K562 (cell line): Measurements from ENCODE around the gene LAMA3. TPM values are rescaled to one million over a fixed set of nuclear protein-coding genes. Genes with fewer than 3 reads are reported as not detected.

Source experiments
- ATAC-seq: fragments of 200-7000 bp; cut with Tn5 transposase; 3 replicates; pipeline ENCODE4 v1.9.1; 2020; ENCODE audit warnings: moderate library complexity
- BruUV-seq: library from RNA; stranded (reverse); fragments of 400-500 nt; replicated peaks from 2 replicates; lab custom pipeline; 2021; lab: Mats Ljungman, UMichigan
- CTCF ChIA-PET: fragments of 300-600 bp; formaldehyde crosslinking; extraction: SDS; loops from one replicate; lab custom pipeline; 2021; ENCODE audit warnings: low intra/inter-chr PET ratio; lab: Yijun Ruan, JAX
- POLR2A ChIA-PET: fragments of 300-600, 350-650 bp; sonication (Branson Sonifier 250); formaldehyde crosslinking; extraction: SDS; loops from one replicate; lab custom pipeline; 2021; ENCODE audit warnings: antibody characterized with exemption, inconsistent platforms; lab: Yijun Ruan, JAX
- DNase-seq, 4 experiments: peaks; one replicate each; pipeline versions ENCODE4 v3.0.0 to v3.0.0-alpha.2; 2011 to 2018; ENCODE audit warnings: low spot score in 3 of 4, mixed read lengths in 3 of 4; ENCODE audit errors: extremely low read depth in 1 of 4
- FAIRE-seq: peaks from 2 replicates; lab custom pipeline; 2011; peaks lifted over from hg19 to GRCh38; lab: Jason Lieb, UNC
- H2AFZ ChIP-seq: 2 replicates; pipeline ENCODE4 v1.6.0; 2011; ENCODE audit warnings: low read depth, low read length, control low read depth, inconsistent platforms
- H3K27ac ChIP-seq: fragments of 200-600 bp; 3 replicates; pipeline ENCODE4 v1.8.0; 2011; ENCODE audit warnings: low read depth, mild to moderate bottlenecking, control low read depth, inconsistent platforms, low read length, moderate library complexity, mixed read lengths; ENCODE audit errors: extremely low read depth
- H3K27me3 ChIP-seq, 2 experiments: fragments of 300-600 bp in 1 of 2; 2 replicates in 1 of 2; 3 replicates in 1 of 2; pipeline versions ENCODE4 v1.6.0 to v1.8.0; 2011; ENCODE audit warnings: inconsistent platforms in 2 of 2, low read length in 2 of 2, mild to moderate bottlenecking in 1 of 2, mixed read lengths in 1 of 2, moderate library complexity in 1 of 2; ENCODE audit not compliant: control insufficient read depth in 2 of 2, insufficient read depth in 2 of 2
- H3K36me3 ChIP-seq: fragments of 300-600 bp; 3 replicates; pipeline ENCODE4 v1.8.0; 2011; ENCODE audit warnings: mild to moderate bottlenecking, low read length, inconsistent platforms; ENCODE audit not compliant: control insufficient read depth, insufficient read depth
- H3K4me1 ChIP-seq, 2 experiments: fragments of 200-600 bp in 1 of 2; replicated peaks in 1 of 2; 2 replicates in 1 of 2; 3 replicates in 1 of 2; pipeline versions ENCODE4 v1.5.1 to v1.8.0; 2011; ENCODE audit warnings: inconsistent platforms in 2 of 2, low read length in 2 of 2, mild to moderate bottlenecking in 1 of 2, mixed read lengths in 1 of 2, moderate library complexity in 1 of 2; ENCODE audit not compliant: control insufficient read depth in 2 of 2, insufficient read depth in 2 of 2
- H3K4me2 ChIP-seq: 2 replicates; pipeline ENCODE4 v1.6.1; 2011; ENCODE audit warnings: low read length, control low read depth, inconsistent platforms, mixed read lengths; ENCODE audit not compliant: insufficient read depth
- H3K4me3 ChIP-seq: fragments of 200-600 bp; sonication (generic), shearing (Covaris generic); 2 replicates; pipeline ENCODE4 v1.5.1; 2016; ENCODE audit warnings: control low read depth, inconsistent platforms
- H3K79me2 ChIP-seq: fragments of 200-600 bp; 3 replicates; pipeline ENCODE4 v1.8.0; 2011; ENCODE audit warnings: low read length, inconsistent platforms; ENCODE audit not compliant: control insufficient read depth, insufficient read depth
- H3K9ac ChIP-seq, 2 experiments: 2 replicates each; pipeline versions ENCODE4 v1.6.0 to v1.6.1; 2011; ENCODE audit warnings: low read depth in 2 of 2, low read length in 2 of 2, control low read depth in 1 of 2, inconsistent platforms in 1 of 2, mild to moderate bottlenecking in 1 of 2, mixed read lengths in 1 of 2; ENCODE audit not compliant: insufficient read depth in 1 of 2
- H3K9me1 ChIP-seq: one replicate; pipeline ENCODE4 v1.6.0; 2011; ENCODE audit warnings: inconsistent platforms, mild to moderate bottlenecking, low read length, moderate library complexity; ENCODE audit not compliant: control insufficient read depth, insufficient read depth
- H3K9me3 ChIP-seq: replicated peaks from 2 replicates; pipeline ENCODE4 v1.5.1; 2011; ENCODE audit warnings: low read depth, low read length, inconsistent platforms; ENCODE audit not compliant: control insufficient read depth, insufficient read depth
- H4K20me1 ChIP-seq: replicated peaks from 2 replicates; pipeline ENCODE4 v1.6.1; 2011; ENCODE audit warnings: low read length, inconsistent platforms, mixed read lengths; ENCODE audit not compliant: control insufficient read depth, insufficient read depth
- ARNT ChIP-seq, 2 experiments: fragments of 450-650 bp; IDR thresholded peaks; 2 replicates each; pipeline ENCODE4 v1.6.1; 2016; ENCODE audit warnings: mild to moderate bottlenecking in 1 of 2
- CBX5 ChIP-seq: IDR thresholded peaks from 2 replicates; pipeline ENCODE4 v1.6.1; 2014; ENCODE audit warnings: low read depth, borderline replicate concordance
- CHCHD3 ChIP-seq: fragments of 250-450 bp; sonication (Bioruptor Pico); IDR thresholded peaks from 2 replicates; pipeline ENCODE4 v2.1.2; 2022; ENCODE audit warnings: mild to moderate bottlenecking
- DDX20 ChIP-seq: fragments of 450-650 bp; IDR thresholded peaks from 2 replicates; pipeline ENCODE4 v1.6.1; 2016; ENCODE audit warnings: missing genetic modification characterization, low read depth, mild to moderate bottlenecking, missing compliant biosample characterization, moderate library complexity
- GTF2A2 ChIP-seq: IDR thresholded peaks from 2 replicates; pipeline ENCODE4 v1.6.1; 2016; ENCODE audit warnings: mild to moderate bottlenecking, missing genetic modification characterization, missing compliant biosample characterization
- MEF2A ChIP-seq: IDR thresholded peaks from 2 replicates; pipeline ENCODE4 v1.6.1; 2011; ENCODE audit warnings: low read depth, mild to moderate bottlenecking, low read length, moderate library complexity; ENCODE audit not compliant: control insufficient read depth
- ZNF586 ChIP-seq: fragments of 450-650 bp; formaldehyde crosslinking; conservative IDR thresholded peaks from 2 replicates; pipeline ENCODE4 v1.4.0; 2020; ENCODE audit warnings: mild to moderate bottlenecking, moderate library complexity
- WGBS: fragments of 100-300 bp; shearing (Covaris generic); methylation state at CpG from one replicate; pipeline ENCODE4 v1.1.6; 2016; ENCODE audit warnings: low coverage, mixed read lengths; ENCODE audit not compliant: insufficient coverage; ENCODE audit errors: missing lambda C conversion rate; 5-methylcytosine and 5-hydroxymethylcytosine counted together
- in situ Hi-C: fragments of 300-500 bp; cut with MboI; formaldehyde crosslinking; loops from 4 replicates; pipeline ENCODE4 v1.15.0; 2018; ENCODE audit warnings: inconsistent platforms, mixed read lengths
- intact Hi-C: fragments of 100-400 bp; cut with micrococcal nuclease; formaldehyde crosslinking; loops from 2 replicates; pipeline ENCODE4 v1.14.2; 2022
- polyA plus RNA-seq, 8 experiments: library from polyadenylated mRNA; depleted of rRNA in 4 of 8; stranded (reverse) in 5 of 8; unstranded in 3 of 8; fragments of >200 nt; fragmentation: Nextera tagmentation in 2 of 8; fragmentation: Illumina TruSeq in 1 of 8; extraction: Ambion mirVana in 2 of 8; extraction: Trizol in 1 of 8; gene quantifications; 2 replicates each; pipeline versions ENCODE4 v1.2.1 to v1.2.3, GENCODE V29; 2011 to 2014; ENCODE audit warnings: inconsistent platforms in 1 of 8, missing spikeins in 1 of 8
- total RNA-seq, 7 experiments: library from RNA; depleted of rRNA in 6 of 7; stranded (reverse); fragments of >200 nt in 6 of 7; fragmentation: Illumina TruSeq in 2 of 7; extraction: Trizol in 2 of 7; gene quantifications; 2 replicates each; pipeline versions ENCODE4 v1.2.1 to v1.2.3, GENCODE V29; 2011 to 2021; ENCODE audit warnings: low replicate concordance in 1 of 7
- TF ChIP-seq, protein P1 (sequence below): fragments of 450-650 bp; IDR thresholded peaks from 2 replicates; pipeline ENCODE4 v1.6.1; 2016; ENCODE audit warnings: missing biosample characterization, missing genetic modification characterization
- TF ChIP-seq, protein P2 (sequence below): sonication (generic); formaldehyde crosslinking; IDR thresholded peaks from 2 replicates; pipeline ENCODE4 v1.5.0; 2020; ENCODE audit warnings: missing genetic modification reagents
- TF ChIP-seq, protein P3 (sequence below): fragments of 450-650 bp; conservative IDR thresholded peaks from 2 replicates; pipeline ENCODE4 v1.6.1; 2016; ENCODE audit warnings: missing genetic modification characterization, low read depth, mild to moderate bottlenecking, missing compliant biosample characterization, moderate library complexity
- TF ChIP-seq, protein P4 (sequence below): fragments of 450-650 bp; IDR thresholded peaks from 2 replicates; pipeline ENCODE4 v1.6.1; 2016; ENCODE audit warnings: borderline replicate concordance

Gene LAMA3
- total and polyA plus RNA-seq, 9 of the 15 experiments (the other 6 are each of a cell fraction or from before 2014, with no cell fraction given) = 0.07 TPM; not detected in 8

DNA sequence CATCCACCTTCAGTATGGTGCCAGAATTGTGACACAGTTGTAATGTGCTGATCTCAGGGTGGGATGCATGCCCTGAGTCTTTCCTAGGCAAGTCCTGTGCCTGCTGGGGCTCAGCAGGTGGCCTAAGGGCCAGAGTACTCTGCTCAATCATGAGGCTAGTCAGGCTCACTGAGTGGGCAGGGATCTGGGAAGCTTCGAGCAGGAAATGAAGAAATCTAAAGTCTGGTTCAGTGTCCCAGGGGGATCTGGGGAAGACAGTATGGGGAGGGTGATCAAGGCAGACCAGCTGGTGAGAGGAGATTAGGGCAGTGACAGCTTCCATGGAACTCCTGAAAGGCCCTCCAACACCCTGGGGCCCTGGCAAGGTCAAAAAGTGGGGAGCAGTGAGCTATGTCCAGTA is 17.7 kb upstream of the LAMA3 start:
- TF ChIP-seq, protein P1, sequence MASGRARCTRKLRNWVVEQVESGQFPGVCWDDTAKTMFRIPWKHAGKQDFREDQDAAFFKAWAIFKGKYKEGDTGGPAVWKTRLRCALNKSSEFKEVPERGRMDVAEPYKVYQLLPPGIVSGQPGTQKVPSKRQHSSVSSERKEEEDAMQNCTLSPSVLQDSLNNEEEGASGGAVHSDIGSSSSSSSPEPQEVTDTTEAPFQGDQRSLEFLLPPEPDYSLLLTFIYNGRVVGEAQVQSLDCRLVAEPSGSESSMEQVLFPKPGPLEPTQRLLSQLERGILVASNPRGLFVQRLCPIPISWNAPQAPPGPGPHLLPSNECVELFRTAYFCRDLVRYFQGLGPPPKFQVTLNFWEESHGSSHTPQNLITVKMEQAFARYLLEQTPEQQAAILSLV = no peak
- TF ChIP-seq, protein P2, sequence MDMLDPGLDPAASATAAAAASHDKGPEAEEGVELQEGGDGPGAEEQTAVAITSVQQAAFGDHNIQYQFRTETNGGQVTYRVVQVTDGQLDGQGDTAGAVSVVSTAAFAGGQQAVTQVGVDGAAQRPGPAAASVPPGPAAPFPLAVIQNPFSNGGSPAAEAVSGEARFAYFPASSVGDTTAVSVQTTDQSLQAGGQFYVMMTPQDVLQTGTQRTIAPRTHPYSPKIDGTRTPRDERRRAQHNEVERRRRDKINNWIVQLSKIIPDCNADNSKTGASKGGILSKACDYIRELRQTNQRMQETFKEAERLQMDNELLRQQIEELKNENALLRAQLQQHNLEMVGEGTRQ = no peak
- BruUV-seq = no TSS peak
- Histone ChIP-seq H3K9me1 (no peaks in the 10 kb centered on the region), H2AFZ (no peak overlapping the region), H3K4me1 (no peaks in the 10 kb centered on the region), H3K9me3 (no peaks in the 10 kb centered on the region), H3K27me3 (peaks cover 10 to 25% of the 10 kb centered on the region in 2 experiments), H3K79me2 (no peaks in the 10 kb centered on the region), H3K4me3 (no peak overlapping the region), H3K36me3 (no peaks in the 10 kb centered on the region), H3K27ac (no peak overlapping the region), H4K20me1 (0 out of 2 replicates have a peak, but pooled peaks cover 5% of the 10 kb centered on the region), H3K4me2 (no peak overlapping the region), H3K9ac (no peak overlapping the region)
- in situ Hi-C loops = no loop called here
- CTCF ChIA-PET = no interaction called here
- FAIRE-seq (no peak), ATAC-seq (no peak; the same call in 2 of the 3 replicates), DNase-seq (no peak)
- WGBS = 0% methylated on average over 1 of the region's 1 CpG
- POLR2A ChIA-PET = interaction anchor here (0.7 to 1.2 kb wide), 3 partner anchors 9 to 32 kb away, joined by 3 to 4 read pairs (median 4); no protein-coding TSS in a partner anchor
- intact Hi-C loops = no loop called here

DNA sequence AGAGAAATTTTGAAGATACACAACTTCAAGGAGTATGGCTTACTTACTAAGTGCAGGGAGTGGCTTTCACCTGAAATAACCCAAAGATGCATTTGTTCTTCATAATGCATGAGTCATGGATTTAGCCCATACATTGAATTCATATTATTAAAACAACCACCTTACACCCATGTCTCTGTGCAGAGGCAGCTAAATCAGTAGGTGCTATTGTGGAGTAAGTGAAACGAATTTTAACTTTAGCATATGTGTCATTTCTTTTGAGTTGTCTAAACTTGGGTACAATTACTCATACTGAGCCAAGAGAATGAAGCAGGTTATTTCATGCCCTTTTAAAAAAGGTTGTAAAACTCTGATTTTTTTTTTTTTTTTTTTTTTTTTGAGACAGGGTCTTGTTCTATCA is 15.5 kb upstream of the LAMA3 start:
- no peaks in the 10 kb centered on the region for H3K36me3 ChIP-seq
- no peaks in the 10 kb centered on the region for H3K9me3 ChIP-seq
- FAIRE-seq (no peak), DNase-seq (no peak), ATAC-seq (no peak)
- intact Hi-C loops = no loop called here
- in situ Hi-C loops = no loop called here
- no TSS peak for BruUV-seq
- H3K27ac ChIP-seq = no peak overlapping the region
- no peaks in the 10 kb centered on the region for H3K9me1 ChIP-seq
- H3K9ac ChIP-seq = no peak overlapping the region
- CTCF ChIA-PET = no interaction called here
- H3K4me3 ChIP-seq = no peak overlapping the region
- H3K4me1 ChIP-seq = no peaks in the 10 kb centered on the region
- peaks cover 9 to 21% of the 10 kb centered on the region in 2 experiments; a peak in 4 of 5 replicates for H3K27me3 ChIP-seq
- H3K4me2 ChIP-seq = no peak overlapping the region
- H4K20me1 ChIP-seq = 0 out of 2 replicates have a peak, but pooled peaks cover 3% of the 10 kb centered on the region
- TF ChIP-seq, protein P3, sequence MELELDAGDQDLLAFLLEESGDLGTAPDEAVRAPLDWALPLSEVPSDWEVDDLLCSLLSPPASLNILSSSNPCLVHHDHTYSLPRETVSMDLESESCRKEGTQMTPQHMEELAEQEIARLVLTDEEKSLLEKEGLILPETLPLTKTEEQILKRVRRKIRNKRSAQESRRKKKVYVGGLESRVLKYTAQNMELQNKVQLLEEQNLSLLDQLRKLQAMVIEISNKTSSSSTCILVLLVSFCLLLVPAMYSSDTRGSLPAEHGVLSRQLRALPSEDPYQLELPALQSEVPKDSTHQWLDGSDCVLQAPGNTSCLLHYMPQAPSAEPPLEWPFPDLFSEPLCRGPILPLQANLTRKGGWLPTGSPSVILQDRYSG (tag) = no peak
- TF ChIP-seq ARNT (IDR thresholded peaks at IDR 0.05) (no peak), MEF2A (no peak), CBX5 (no peak), GTF2A2 (tag) (no peak), DDX20 (no peak), ZNF586 (CRISPR knock-in tag) (no peak), CHCHD3 (CRISPR knock-in tag) (no peak)
- TF ChIP-seq, protein P4, sequence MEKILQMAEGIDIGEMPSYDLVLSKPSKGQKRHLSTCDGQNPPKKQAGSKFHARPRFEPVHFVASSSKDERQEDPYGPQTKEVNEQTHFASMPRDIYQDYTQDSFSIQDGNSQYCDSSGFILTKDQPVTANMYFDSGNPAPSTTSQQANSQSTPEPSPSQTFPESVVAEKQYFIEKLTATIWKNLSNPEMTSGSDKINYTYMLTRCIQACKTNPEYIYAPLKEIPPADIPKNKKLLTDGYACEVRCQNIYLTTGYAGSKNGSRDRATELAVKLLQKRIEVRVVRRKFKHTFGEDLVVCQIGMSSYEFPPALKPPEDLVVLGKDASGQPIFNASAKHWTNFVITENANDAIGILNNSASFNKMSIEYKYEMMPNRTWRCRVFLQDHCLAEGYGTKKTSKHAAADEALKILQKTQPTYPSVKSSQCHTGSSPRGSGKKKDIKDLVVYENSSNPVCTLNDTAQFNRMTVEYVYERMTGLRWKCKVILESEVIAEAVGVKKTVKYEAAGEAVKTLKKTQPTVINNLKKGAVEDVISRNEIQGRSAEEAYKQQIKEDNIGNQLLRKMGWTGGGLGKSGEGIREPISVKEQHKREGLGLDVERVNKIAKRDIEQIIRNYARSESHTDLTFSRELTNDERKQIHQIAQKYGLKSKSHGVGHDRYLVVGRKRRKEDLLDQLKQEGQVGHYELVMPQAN = no peak
- 0% methylated on average over 1 of the region's 1 CpG for WGBS
- H2AFZ ChIP-seq = no peak overlapping the region
- H3K79me2 ChIP-seq = no peaks in the 10 kb centered on the region
- POLR2A ChIA-PET = no interaction called here
